ENCODE measurements around the gene IL36RN. TPM values are rescaled to one million over a fixed set of nuclear protein-coding genes. Genes with fewer than 3 reads are reported as not detected.

IL36RN gene
- total RNA-seq, 2 donors from 2014 or later, result not detected

DNA sequence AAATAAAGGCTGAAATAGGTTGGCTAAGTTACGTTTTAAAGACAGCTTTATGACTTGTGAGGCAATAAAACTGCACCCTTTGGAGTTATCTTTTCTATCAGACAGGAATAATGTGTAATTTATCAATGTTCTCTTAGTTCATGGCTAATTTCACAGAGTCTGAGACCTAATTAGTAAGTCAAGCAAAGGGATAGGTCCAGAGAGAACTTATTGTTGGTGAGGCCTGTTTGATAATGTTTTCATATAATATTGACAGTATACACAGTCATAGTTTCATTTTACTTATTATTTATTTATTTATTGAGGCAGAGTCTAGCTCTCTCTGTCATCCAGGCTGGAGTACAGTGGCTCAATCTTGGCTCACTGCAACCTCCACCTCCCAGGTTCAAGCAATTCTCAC, 1.9 kb upstream of the IL36RN start:
- peaks cover 7% of the 10 kb centered on the region for H3K9me3 Mint-ChIP-seq
- DNase-seq (ENCODE audit: low spot score) (no peak), ATAC-seq (no peak)
- no peak overlapping the region for H3K4me3 Mint-ChIP-seq
- H3K27ac Mint-ChIP-seq, result no peak overlapping the region
- peaks cover 11% of the 10 kb centered on the region for H3K36me3 Mint-ChIP-seq
- peaks cover 19 to 28% of the 10 kb centered on the region in 2 donors for H3K27me3 Mint-ChIP-seq
- peaks cover 0 to 6% of the 10 kb centered on the region in 2 donors for H3K4me1 Mint-ChIP-seq (ENCODE audit: low read depth in 2 of 2)

DNA sequence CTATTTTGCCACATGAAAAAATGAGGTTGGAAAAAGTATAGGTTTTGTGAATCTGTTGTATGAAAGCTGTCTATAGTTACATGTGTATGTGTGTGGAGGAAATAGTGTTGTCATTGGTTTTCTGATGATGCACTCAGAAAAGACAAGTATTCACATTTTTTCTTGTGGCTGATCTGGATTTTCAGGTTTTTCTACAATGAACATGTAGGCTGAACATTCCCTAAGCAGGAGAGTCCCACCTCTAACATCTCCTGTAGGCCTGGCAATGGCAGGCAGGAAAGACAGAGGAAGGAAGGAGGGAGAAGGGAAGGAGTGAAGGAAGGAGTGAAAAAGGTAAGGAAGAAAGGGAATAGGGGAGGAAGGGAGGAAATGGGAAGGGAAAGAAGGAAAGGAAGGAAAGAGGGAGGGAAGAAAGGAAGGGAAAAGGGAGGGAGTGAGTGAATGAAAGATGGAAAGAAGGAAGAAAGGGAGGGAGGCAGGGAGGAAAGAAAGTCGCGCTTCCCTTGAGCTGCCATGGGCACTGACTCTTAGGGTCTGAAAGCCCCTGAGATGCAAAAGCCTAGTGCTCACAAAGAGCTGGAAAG, 495 bp upstream of the IL36RN start:
- peaks cover 19 to 28% of the 10 kb centered on the region in 2 donors for H3K27me3 Mint-ChIP-seq
- peaks cover 7% of the 10 kb centered on the region for H3K9me3 Mint-ChIP-seq
- no peak for DNase-seq (ENCODE audit: low spot score)
- no peak overlapping the region for H3K27ac Mint-ChIP-seq
- peaks cover 11% of the 10 kb centered on the region for H3K36me3 Mint-ChIP-seq
- ATAC-seq, result no peak
- H3K4me1 Mint-ChIP-seq (ENCODE audit: low read depth in 2 of 2), result peaks cover 0 to 6% of the 10 kb centered on the region in 2 donors
- no peak overlapping the region for H3K4me3 Mint-ChIP-seq

DNA sequence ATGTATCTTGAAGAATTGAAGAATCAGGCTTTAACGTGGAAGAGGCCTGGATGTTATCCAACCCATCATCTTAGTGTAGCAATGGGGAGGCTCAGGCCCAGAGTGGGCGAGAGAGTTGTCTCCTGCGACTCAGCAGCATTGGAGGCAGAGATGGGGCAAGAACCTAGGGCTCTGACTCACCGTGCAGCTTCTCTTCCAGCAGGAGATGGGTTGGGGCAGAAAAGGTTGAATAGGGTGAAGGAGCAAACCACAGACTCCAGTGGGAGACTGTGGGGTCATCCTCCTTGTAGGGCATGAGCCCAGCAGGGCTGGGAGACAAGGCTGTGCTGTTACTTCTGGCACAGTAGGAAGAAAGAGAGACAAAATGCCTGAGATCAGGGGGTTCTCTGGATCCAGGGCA, 1.4 kb downstream of the IL36RN start:
- Mint-ChIP-seq H3K27me3 (peaks cover 16 to 22% of the 10 kb centered on the region in 2 donors), H3K9me3 (peaks cover 4% of the 10 kb centered on the region), H3K27ac (no peak overlapping the region)

DNA sequence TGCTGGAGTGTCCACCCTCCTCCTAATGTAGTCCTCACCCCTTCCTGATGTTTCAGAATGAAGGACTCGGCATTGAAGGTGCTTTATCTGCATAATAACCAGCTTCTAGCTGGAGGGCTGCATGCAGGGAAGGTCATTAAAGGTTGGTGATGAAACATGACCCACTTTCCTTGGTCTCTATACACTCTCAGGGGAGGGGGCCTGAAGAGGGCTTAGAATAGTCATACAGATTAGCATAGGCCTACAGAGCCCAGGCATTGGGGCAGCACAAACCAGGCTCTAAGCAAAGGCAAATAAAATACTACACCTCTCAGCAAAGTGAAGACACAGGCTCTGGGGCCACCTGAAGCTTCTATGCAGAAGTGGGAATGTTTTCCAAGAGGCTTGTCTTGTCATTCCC, 1.8 kb downstream of the IL36RN start:
- H3K27ac Mint-ChIP-seq, result no peak overlapping the region
- no peaks in the 10 kb centered on the region for H3K4me1 Mint-ChIP-seq (ENCODE audit: low read depth in 2 of 2)
- ATAC-seq (no peak), DNase-seq (ENCODE audit: low spot score) (no peak)
- peaks cover 4% of the 10 kb centered on the region for H3K9me3 Mint-ChIP-seq
- H3K27me3 Mint-ChIP-seq, result peaks cover 18 to 22% of the 10 kb centered on the region in 2 donors
- H3K36me3 Mint-ChIP-seq, result no peaks in the 10 kb centered on the region
- H3K4me3 Mint-ChIP-seq, result no peak overlapping the region

More for the DNA sequence above, 1.4 kb downstream of the IL36RN start:
- Mint-ChIP-seq H3K4me1 (ENCODE audit: low read depth in 2 of 2) (no peaks in the 10 kb centered on the region), H3K4me3 (no peak overlapping the region), H3K36me3 (peaks cover 3% of the 10 kb centered on the region)
- ATAC-seq (no peak), DNase-seq (ENCODE audit: low spot score) (no peak)

DNA sequence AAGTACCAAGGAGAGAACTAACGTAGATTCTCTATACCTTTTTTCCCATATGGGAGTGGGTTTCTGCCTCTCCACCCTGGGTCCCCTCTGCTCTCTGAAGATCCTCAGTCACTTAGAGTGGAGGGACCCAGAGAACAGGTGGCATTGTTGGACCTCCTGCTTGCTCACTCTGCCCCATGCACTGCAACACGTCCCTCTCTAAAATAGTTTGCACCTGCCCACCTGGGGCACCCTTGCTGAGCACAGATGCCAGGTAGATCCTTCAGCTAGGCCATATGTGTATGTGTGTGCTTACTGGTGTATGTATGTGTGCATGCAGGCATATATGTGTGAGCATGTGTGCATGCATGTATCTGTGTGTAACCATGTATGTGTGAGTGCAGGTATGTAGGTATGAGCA, 2.2 kb downstream of the IL36RN start:
- H3K4me3 Mint-ChIP-seq, result no peak overlapping the region
- H3K9me3 Mint-ChIP-seq, result peaks cover 2% of the 10 kb centered on the region
- DNase-seq (ENCODE audit: low spot score), result no peak
- H3K27me3 Mint-ChIP-seq, result peaks cover 16 to 20% of the 10 kb centered on the region in 2 donors
- no peaks in the 10 kb centered on the region for H3K36me3 Mint-ChIP-seq
- no peaks in the 10 kb centered on the region for H3K4me1 Mint-ChIP-seq (ENCODE audit: low read depth in 2 of 2)
- H3K27ac Mint-ChIP-seq, result no peak overlapping the region
- ATAC-seq, result peak in 1 of 2 donors; percentile 32

DNA sequence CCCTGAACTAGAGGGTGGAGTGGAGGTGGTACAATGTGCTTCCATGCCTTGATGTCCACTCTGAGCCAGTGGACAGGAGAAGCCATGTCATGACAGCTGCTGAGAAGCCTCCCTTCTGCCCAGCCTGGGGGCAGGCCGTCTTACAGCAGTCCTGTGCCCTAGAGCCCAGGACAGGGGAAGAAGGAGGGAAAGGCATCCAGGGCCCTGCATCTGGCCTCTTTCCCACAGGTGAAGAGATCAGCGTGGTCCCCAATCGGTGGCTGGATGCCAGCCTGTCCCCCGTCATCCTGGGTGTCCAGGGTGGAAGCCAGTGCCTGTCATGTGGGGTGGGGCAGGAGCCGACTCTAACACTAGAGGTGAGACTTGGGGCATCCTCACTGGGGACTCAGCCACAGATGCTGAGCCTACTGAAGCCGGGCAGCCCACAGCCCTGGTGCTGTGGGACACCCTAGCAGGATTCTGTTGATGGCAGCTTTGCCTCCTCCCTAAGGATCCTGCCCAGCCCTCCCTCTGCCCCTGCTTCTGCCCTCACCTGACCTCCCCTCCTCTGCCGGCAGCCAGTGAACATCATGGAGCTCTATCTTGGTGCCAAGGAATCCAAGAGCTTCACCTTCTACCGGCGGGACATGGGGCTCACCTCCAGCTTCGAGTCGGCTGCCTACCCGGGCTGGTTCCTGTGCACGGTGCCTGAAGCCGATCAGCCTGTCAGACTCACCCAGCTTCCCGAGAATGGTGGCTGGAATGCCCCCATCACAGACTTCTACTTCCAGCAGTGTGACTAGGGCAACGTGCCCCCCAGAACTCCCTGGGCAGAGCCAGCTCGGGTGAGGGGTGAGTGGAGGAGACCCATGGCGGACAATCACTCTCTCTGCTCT, 3.1 kb downstream of the IL36RN start:
- no peaks in the 10 kb centered on the region for H3K36me3 Mint-ChIP-seq
- H3K4me1 Mint-ChIP-seq (ENCODE audit: low read depth in 2 of 2), result no peaks in the 10 kb centered on the region
- H3K27me3 Mint-ChIP-seq, result peaks cover 14 to 21% of the 10 kb centered on the region in 2 donors
- no peaks in the 10 kb centered on the region for H3K9me3 Mint-ChIP-seq
- ATAC-seq (peak in 1 of 2 donors; percentile 28), DNase-seq (ENCODE audit: low spot score) (no peak)
- no peak overlapping the region for H3K4me3 Mint-ChIP-seq
- no peak overlapping the region for H3K27ac Mint-ChIP-seq

DNA sequence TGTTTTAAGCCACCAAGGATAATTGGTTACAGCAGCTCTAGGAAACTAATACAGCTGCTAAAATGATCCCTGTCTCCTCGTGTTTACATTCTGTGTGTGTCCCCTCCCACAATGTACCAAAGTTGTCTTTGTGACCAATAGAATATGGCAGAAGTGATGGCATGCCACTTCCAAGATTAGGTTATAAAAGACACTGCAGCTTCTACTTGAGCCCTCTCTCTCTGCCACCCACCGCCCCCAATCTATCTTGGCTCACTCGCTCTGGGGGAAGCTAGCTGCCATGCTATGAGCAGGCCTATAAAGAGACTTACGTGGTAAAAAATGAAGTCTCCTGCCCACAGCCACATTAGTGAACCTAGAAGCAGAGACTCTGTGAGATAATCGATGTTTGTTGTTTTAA, 5.3 kb downstream of the IL36RN start:
- Mint-ChIP-seq H3K27ac (no peak overlapping the region), H3K36me3 (no peaks in the 10 kb centered on the region), H3K4me3 (no peak overlapping the region), H3K27me3 (peaks cover 10 to 27% of the 10 kb centered on the region in 2 donors), H3K4me1 (ENCODE audit: low read depth in 2 of 2) (no peaks in the 10 kb centered on the region), H3K9me3 (no peaks in the 10 kb centered on the region)
- ATAC-seq (no peak), DNase-seq (ENCODE audit: low spot score) (no peak)

DNA sequence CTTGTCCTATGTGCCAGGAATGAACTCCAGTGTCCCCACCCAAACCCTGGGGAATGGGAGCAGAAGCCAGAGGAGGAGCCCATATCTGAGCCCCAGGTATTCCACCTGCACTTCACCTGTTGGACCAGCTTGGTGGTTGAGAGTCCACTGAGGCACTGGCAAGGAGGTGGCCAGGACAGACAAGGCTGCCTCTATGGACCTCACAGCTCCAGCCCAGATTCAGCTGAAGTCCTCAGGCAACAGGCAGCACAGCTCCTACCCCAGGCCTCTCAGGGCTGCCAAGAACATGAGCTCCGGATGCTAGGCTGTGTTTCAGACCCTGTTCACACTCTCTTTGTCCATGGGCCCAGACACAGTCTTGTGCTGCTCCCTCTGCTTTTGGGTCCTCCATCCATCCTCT, 5.9 kb downstream of the IL36RN start:
- Mint-ChIP-seq H3K36me3 (no peaks in the 10 kb centered on the region), H3K27ac (no peak overlapping the region), H3K4me1 (ENCODE audit: low read depth in 2 of 2) (no peaks in the 10 kb centered on the region), H3K9me3 (no peaks in the 10 kb centered on the region), H3K27me3 (peaks cover 13 to 33% of the 10 kb centered on the region in 2 donors), H3K4me3 (no peak overlapping the region)
- DNase-seq (ENCODE audit: low spot score) (no peak), ATAC-seq (no peak)

DNA sequence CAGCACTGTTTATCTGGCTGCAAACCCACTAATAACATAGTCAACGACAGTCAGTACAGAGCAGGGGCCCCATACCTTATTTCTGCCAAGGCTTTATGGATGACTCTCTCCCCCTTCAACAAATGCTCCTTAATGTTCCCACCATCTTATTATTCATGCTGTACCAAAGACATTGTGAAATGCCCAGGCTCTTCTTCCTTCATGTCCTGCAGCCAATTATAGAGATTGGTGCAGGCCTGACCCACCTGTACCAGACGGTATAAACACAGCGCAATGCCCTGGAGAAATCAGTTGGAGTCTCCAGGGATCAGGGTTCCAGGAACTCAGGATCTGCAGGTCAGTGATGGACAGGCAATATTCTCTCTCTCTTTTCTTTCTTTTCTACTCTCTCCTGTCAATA, 8.7 kb downstream of the IL36RN start, which contains the start of gene IL1F10:
TSS of gene IL1F10 (plus strand) at position 290 of the 400 bp plus-strand sequence. CDS start 4,769 bp downstream, outside the sequence.
- DNase-seq (ENCODE audit: low spot score) (no peak), ATAC-seq (no peak)
- peaks cover 10 to 36% of the 10 kb centered on the region in 2 donors for H3K27me3 Mint-ChIP-seq
- no peaks in the 10 kb centered on the region for H3K36me3 Mint-ChIP-seq
- no peaks in the 10 kb centered on the region for H3K4me1 Mint-ChIP-seq (ENCODE audit: low read depth in 2 of 2)
- H3K4me3 Mint-ChIP-seq, result no peak within 1 kb of the TSS
- no peak within 1 kb of the TSS for H3K27ac Mint-ChIP-seq
- no peaks in the 10 kb centered on the region for H3K9me3 Mint-ChIP-seq

DNA sequence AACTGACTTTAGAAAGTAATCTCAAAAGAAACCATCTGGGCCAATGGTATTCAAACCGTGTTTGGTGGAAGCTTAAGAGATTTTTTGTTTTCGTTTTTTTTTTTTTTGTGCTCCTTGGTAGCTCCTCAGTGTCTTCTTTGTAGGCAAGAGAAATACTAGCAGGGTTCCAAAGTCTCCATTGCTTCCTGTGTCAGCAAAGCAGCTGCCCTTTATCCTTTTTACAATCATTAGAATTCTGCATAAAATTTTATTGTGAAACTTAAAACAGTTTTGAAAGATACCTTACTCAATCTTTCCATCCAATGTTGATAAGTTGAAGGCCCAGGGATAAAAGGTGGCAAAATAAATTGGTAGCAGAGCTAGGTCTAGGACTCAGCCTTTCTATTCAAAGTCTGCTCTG, 9.3 kb downstream of the IL36RN start:
- H3K27ac Mint-ChIP-seq, result no peak overlapping the region
- H3K4me3 Mint-ChIP-seq, result no peak overlapping the region
- no peaks in the 10 kb centered on the region for H3K4me1 Mint-ChIP-seq (ENCODE audit: low read depth in 2 of 2)
- no peaks in the 10 kb centered on the region for H3K9me3 Mint-ChIP-seq
- no peaks in the 10 kb centered on the region for H3K36me3 Mint-ChIP-seq
- peaks cover 12 to 36% of the 10 kb centered on the region in 2 donors for H3K27me3 Mint-ChIP-seq
- DNase-seq (ENCODE audit: low spot score) (no peak), ATAC-seq (no peak)

DNA sequence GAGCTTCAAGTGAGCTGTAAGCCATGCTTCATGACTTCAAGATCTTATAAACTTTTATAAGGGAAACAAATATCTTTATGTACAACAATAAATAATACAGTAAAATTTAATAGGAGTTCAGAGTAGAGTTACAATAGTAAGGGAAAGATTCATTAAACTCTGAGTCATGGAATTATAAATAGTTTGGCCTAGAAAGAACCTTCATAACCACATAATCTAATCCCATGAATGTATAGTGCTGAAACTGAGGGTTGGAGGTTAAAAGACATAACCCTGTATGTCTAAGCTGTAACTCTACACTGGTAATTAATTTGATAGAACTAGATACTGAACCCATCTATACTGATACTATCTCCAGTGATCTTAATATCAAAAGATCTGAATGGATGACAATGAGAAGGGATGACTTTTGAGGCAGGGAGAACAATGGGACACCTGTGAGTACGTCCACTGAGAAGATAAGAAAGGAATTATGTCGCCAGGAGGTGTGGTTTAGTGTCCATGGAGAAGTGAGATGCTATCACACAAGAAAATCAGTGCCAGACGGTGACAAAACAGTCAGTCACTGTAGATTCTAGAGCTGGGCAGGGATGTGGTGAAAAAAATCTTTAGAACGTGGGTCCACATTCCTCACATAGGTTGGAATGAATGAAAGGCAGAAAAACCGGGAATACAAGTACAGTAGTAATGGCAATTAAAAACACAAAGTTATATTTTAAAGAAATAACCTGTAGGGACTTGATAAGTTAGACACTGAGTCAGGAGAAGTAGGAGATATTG, 9.9 kb downstream of the IL36RN start:
- no peak for ATAC-seq
- H3K27ac Mint-ChIP-seq, result no peak overlapping the region
- H3K36me3 Mint-ChIP-seq, result no peaks in the 10 kb centered on the region
- H3K4me3 Mint-ChIP-seq, result no peak overlapping the region
- H3K9me3 Mint-ChIP-seq, result no peaks in the 10 kb centered on the region
- H3K4me1 Mint-ChIP-seq (ENCODE audit: low read depth in 2 of 2), result no peaks in the 10 kb centered on the region
- DNase-seq (ENCODE audit: low spot score), result no peak
- H3K27me3 Mint-ChIP-seq, result peaks cover 13 to 36% of the 10 kb centered on the region in 2 donors

DNA sequence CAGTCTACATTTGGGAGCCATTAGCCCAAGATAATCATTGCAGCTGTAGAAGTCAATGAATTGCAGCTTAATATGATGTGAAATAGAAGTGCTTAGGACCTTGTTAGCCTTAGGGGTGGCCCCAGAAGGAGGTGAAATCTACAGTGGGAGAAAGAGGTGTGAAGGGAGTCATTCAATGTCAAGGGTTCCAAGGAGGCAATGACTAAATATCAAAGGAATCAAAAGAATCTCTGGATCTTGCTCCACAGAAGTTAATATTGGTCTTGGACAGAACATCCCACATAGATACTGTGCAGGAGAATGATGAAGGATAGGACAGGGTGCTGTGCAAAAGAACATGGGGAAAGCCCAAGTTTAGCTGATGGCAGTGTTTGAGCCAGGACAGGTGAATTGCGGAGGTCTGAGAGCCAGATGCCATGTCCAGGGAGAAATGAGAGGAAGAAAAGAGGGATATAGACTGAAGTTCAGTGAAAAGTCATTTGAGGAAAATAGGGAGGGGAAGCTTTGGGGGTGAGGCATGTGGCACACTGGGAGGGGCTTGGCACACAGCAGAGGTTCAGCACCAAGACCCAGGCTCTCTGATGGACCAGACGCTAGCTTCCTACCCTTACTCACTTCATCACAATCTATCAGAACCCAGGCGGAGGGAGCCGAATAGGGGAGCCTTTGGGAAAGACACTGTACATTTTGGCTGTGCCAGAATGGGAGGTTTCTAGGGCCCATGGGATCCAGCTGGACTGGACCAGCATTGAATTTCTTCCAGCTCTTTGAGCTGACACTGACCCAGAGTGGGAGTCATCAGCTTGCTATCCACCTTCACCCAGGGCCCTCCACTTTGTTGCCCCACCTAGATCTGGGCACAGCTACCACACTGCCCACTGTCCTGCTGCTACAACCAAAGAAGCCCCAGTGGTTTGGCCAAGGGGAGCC, 10.9 kb downstream of the IL36RN start:
- Mint-ChIP-seq H3K4me3 (no peak overlapping the region), H3K27ac (no peak overlapping the region), H3K4me1 (ENCODE audit: low read depth in 2 of 2) (peaks cover 2% of the 10 kb centered on the region in 2 donors), H3K27me3 (peaks cover 12 to 36% of the 10 kb centered on the region in 2 donors), H3K9me3 (no peaks in the 10 kb centered on the region), H3K36me3 (no peaks in the 10 kb centered on the region)
- ATAC-seq (no peak), DNase-seq (ENCODE audit: low spot score) (no peak)

DNA sequence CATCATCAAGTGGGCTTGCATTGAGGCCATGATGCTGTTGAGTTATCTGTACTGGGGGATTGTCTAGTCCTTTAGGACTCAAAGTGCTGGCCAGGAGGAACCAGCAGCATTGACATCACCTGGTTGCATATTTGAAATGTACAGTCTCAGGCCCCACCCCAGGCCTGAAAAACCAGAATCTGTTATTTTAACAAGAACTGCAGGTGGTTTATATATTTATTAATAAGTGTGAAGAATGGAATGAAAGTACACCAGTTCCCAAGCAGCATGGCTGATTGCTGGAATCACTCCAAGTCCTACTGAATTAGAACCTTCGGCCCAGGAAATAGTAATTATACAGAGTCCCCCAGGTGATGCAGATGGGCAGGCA, 11.6 kb downstream of the IL36RN start:
- Mint-ChIP-seq H3K9me3 (no peaks in the 10 kb centered on the region), H3K4me3 (no peak overlapping the region), H3K4me1 (ENCODE audit: low read depth in 2 of 2) (peaks cover 7% of the 10 kb centered on the region in 2 donors), H3K36me3 (no peaks in the 10 kb centered on the region), H3K27me3 (peaks cover 10 to 36% of the 10 kb centered on the region in 2 donors), H3K27ac (no peak overlapping the region)
- no peak for DNase-seq (ENCODE audit: low spot score)
- no peak for ATAC-seq

Data from natural killer cell treated with Interleukin-12 subunit alpha and Interleukin-12 subunit beta and Interleukin-15 and Interleukin-18, amount 100 ng/mL, for 72 hours (primary cell).